GM19351 (cell line): ENCODE data around the gene SYT9.

Experiments used
- ATAC-seq: cut with Tn5 transposase; IDR thresholded peaks from one replicate; pipeline ENCODE4 v1.9.1; 2021; ENCODE audit warnings: mild to moderate bottlenecking, moderate library complexity; ENCODE audit not compliant: unreplicated experiment

The SYT9 gene

GRCh38 chr11:7422544-7423331 lies 171.0 kb downstream of the SYT9 start:
- ATAC-seq = peak; percentile 64

GRCh38 chr11:7423946-7424345 lies 172.2 kb downstream of the SYT9 start:
- no peak for ATAC-seq

- ATAC-seq = no peak
Observed at GRCh38 chr11:7427733-7428132, 176.0 kb downstream of the SYT9 start.

DNA sequence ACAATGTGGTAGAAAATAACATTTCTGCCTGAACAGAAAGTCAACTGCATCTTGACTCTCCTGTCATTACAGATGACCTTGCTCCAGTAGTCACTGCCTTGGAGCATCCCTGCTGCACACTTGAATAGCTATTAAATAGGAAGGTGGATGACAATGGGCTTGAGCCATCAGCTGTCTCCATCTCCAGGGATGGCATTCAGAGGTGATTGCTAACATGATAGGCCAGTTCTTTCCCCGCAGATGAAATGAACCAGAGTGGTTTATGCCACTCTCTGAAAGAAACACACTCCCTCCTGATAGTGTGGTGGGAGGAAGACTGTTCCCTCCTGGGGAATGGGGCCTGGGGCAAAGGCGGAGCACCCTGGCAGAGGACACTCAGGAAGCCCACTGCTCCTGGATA lies 176.5 kb downstream of the SYT9 start:
- ATAC-seq = no peak

DNA sequence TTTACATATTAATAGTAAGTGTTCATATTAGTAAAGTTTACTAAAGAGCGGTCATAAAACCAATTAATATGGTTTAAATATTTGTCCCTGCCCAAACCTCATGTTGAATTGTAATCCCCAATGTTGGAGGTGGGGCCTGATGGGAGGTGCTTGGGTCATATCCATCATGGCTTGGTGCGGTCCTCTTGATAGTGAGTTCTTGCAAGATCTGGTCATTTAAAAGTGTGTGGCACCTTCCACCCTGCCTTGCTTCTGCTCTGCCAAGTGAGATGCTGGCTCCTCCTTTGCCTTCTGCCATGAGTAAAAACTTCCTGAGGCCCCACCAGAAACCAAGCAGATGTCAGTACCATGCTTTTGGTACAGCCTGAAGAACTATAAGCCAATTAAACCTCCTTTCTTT lies 178.8 kb downstream of the SYT9 start:
- no peak for ATAC-seq

- ATAC-seq = no peak
Observed at GRCh38 chr11:7435176-7435575, 183.5 kb downstream of the SYT9 start.

GRCh38 chr11:7436146-7436545 lies 184.4 kb downstream of the SYT9 start:
- ATAC-seq = no peak

DNA sequence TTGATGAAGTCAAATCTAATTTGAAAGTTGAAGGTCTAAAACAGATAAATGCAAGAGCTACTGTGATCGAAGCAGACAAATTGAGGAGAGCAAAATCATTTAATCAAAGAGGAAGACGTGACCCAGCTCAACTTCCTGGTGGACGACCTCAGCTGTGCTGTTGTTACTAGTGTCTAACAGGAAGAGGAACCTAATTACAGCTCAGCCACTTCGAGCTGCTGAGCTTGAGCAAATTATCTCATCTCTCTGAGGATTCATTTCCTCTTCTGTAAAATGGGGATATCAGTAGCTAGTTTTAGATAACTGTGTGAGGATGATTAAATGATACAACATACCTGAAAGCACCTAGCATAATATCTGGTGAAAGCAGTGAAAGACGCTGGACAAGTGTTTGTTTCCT lies 185.0 kb downstream of the SYT9 start:
- peak; percentile 96 for ATAC-seq

- ATAC-seq = no peak
Observed at GRCh38 chr11:7437696-7438095, 186.0 kb downstream of the SYT9 start.

GRCh38 chr11:7439746-7440320 lies 188.1 kb downstream of the SYT9 start:
- ATAC-seq = no peak

DNA sequence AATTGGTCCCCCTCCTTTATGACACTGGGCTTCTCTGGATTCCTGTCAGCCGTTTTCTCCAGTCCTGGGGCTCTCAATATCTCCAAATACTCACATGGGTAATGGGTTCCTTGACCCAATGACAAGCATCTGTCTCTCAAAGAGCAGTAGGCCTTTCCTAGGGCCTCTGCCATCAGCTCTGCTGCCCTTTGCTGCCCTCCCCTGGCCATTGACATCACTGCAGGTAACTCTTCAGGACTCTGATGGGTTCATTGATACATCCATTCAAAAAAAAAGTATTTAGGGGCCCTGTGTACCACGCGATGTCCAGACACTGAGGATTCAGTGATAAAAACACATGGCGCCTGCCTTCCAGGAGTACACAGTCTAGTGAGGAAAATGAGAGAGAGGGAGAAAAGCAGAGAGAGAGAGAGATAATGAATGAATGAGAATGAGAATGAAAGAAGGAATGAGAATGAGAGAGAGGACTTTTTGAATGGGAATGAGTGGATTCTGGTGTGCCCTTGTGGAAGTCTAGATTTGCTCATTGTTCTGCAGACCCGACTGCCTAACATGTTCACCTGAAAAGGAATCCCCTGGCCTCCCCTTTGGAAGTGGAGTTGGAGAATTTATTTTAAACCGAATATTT lies 191.0 kb downstream of the SYT9 start:
- ATAC-seq = peak; percentile 97

- no peak for ATAC-seq
Observed at GRCh38 chr11:7444091-7444981, 192.6 kb downstream of the SYT9 start.

DNA sequence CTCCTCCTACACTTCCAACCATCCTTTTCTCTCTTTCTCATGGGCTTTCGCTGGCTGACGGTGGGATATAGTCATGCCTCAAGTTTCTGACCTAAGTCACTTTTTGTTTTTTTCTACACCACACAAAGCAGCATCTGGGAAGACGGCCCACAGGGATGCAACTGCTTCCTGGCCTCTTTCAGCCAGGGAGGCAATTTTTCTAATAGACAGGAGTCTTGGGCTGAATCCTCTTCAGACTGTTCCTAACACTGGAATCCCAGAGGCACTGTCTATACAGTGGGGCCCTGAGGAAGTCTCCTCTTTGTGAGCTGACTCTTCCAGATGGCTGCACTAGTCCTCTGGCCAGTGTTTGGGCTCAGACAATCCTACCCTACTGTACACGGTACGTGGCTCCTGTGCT lies 193.9 kb downstream of the SYT9 start:
- no peak for ATAC-seq

DNA sequence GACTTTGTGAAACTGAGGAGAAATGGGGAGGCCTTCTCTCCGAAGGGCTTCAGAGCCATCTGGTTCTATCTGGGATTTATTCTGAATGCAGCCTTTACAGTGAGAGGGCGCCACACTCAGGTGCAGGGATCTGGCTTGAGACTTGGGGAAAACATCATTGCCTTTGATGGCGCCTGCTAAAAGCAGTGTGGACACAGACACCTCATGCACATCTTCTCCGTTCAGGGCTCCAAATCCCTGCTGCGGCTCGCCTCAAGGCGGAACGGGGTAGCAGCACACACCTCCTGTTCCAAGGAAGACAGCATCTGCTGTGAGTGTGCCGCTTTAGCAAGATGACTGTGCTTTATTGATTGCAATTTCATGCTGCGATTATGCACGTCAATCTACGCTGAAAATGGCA lies 196.5 kb downstream of the SYT9 start:
- ATAC-seq = no peak

- ATAC-seq = no peak
Observed at GRCh38 chr11:7449211-7449840, 197.6 kb downstream of the SYT9 start.

DNA sequence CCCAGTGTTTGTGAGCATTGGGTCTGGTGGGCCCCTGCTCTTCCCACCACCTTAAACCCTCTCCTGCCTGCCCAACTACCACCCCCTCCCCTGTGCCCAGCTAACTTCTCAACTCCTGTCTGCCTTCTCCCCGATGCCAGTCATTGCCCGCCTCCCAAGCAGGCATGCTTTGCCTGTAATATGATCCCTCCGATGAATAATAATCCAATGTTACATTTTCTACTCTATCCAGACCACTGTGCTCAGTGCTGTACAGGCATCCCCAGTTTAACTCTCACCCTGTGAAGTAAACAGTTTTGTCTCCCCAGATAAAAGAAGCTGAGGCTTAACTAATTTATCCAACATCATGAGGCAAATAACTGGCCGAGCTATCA lies 198.1 kb downstream of the SYT9 start:
- no peak for ATAC-seq

- ATAC-seq = no peak
Observed at GRCh38 chr11:7450836-7451235, 199.1 kb downstream of the SYT9 start.

DNA sequence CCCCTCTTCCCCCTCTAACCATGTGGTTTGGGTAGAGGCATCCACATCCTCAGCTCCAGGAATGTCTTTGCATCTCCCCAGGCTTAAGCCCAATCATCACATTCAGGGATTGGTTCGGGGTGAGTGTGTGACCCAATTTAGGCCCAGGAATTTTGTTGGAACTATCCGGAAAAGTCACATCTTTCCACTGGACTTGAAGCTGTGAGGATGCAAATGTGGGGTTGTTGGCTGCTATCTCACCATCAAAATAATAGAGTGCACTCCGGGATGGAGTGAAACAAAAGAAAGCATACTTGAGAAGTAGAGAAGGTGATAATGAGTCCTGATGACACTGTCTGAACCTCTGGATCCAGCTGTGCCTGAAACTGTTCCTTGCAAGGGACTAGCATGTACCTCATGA lies 199.8 kb downstream of the SYT9 start:
- ATAC-seq = no peak

DNA sequence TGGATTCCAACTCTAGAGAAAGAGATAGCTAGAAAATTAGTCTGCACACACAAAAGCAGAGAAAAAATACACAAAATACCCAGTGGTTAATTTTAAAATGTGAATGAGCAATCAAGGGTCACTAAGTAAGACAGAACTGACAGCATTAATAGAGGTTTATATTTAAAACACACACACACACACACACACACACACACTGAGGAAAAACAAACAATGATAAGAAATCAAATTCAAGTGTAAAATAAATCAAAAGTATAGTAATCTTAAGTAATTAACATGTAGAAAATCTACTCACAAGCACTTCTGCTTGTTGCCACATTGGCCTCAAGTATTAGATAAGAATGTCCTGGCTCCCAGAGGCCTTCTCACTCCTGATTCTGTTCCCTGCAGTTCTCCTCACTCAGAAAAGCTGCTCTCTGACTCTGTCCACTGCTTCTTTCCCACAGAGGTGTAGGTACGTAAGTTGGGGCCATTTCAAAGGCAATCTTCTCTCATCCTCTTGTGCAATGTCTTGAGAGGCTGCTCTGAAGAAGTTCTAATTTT lies 200.3 kb downstream of the SYT9 start:
- ATAC-seq = no peak

DNA sequence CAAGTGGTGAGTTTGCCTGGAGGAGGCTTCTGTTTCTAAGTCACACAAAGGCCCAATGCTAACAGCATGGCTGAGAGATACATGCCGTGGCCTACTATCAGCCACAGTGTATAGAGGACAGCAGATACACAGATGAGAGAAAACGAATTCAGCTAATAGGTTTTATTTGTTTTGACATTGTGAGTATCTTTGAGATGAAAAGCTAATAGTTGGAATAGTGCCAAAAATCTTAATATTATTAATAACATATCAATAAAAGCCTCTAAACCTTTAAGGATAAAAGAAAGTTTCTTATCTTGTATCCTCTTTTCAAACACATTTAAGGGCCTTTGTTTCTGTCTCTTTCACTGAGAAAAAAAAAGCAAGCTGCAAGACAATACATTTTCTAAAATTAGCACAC lies 203.2 kb downstream of the SYT9 start:
- ATAC-seq = no peak

DNA sequence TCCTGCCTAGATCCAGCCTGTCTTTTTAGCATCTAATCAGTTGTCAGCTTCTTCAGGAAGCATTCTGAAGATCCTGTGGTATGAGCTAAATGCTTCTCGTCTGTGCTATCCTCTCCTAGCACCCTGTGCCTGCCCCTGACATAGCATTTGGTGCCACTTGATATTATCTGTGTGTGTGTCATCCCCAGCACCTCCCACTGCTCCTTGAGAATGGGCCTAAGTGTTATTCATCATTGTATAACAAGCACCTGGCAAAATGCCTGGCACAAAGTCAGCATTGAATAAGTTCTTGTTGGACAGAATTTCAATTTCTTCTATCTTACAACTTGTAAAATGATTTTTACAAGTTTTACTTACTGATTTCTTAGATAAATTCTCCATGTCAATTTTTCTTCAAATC lies 205.5 kb downstream of the SYT9 start:
- no peak for ATAC-seq
